Mesodermal cell (in vitro differentiated cells): ENCODE data around the gene NOXRED1.

Experiments used
- H3K27ac ChIP-seq: 2 replicates; pipeline ENCODE4 v1.7.0; 2013; ENCODE audit warnings: mild to moderate bottlenecking, low read depth, low read length, moderate library complexity; ENCODE audit not compliant: severe bottlenecking
- H3K36me3 ChIP-seq: 2 replicates; pipeline ENCODE4 v1.7.1; 2013; ENCODE audit warnings: mild to moderate bottlenecking, low read length, moderate library complexity; ENCODE audit not compliant: control insufficient read depth, insufficient read depth
- H3K4me1 ChIP-seq: one replicate; pipeline ENCODE4 v1.7.1; 2013; ENCODE audit warnings: mild to moderate bottlenecking, low read length; ENCODE audit not compliant: insufficient read depth, control insufficient read depth, poor library complexity, severe bottlenecking
- H3K4me3 ChIP-seq: 2 replicates; pipeline ENCODE4 v1.7.0; 2013; ENCODE audit warnings: low read length, control low read depth, mild to moderate bottlenecking; ENCODE audit not compliant: insufficient read depth, poor library complexity, severe bottlenecking; ENCODE audit errors: extremely low read depth
- H3K9me3 ChIP-seq: 2 replicates; pipeline ENCODE4 v1.7.1; 2013; ENCODE audit warnings: mild to moderate bottlenecking, low read length, moderate library complexity; ENCODE audit not compliant: control insufficient read depth
- WGBS, 2 experiments: methylation state at CpG; one replicate each; pipeline ENCODE4 v1.1.5; 2013; ENCODE audit warnings: missing lambda C conversion rate in 2 of 2; ENCODE audit not compliant: insufficient coverage in 2 of 2; 5-methylcytosine and 5-hydroxymethylcytosine counted together

The NOXRED1 gene

GRCh38 chr14:77344377-77344996, 78.8 kb downstream of the NOXRED1 start:
- H3K36me3 ChIP-seq = peaks cover 43% of the 10 kb centered on the region
- H3K4me3 ChIP-seq = no peak overlapping the region
- no peaks in the 10 kb centered on the region for H3K9me3 ChIP-seq
- WGBS, 2 experiments = 58 to 74% methylated on average over 2 of the region's 3 CpGs
- no peak overlapping the region for H3K27ac ChIP-seq
- H3K4me1 ChIP-seq = no peaks in the 10 kb centered on the region
